A673 (cell line): Measurements from ENCODE around the gene CMIP.

Experiments
- EZH2 ChIP-seq: fragments of 200-600 bp; sonication (generic); IDR thresholded peaks from 2 replicates; pipeline ENCODE4 v1.6.1; 2017; ENCODE audit warnings: borderline replicate concordance, low read depth, mild to moderate bottlenecking, mixed read lengths, antibody characterized with exemption, low read length; ENCODE audit not compliant: poor library complexity, severe bottlenecking
- TF ChIP-seq, protein P1 (sequence below): fragments of 300-800, 200-600 bp; sonication (generic); conservative IDR thresholded peaks from 2 replicates; pipeline ENCODE4 v1.5.1; 2017; ENCODE audit warnings: low read depth, mild to moderate bottlenecking, antibody characterized with exemption, low read length, moderate library complexity, mixed read lengths

DNA sequence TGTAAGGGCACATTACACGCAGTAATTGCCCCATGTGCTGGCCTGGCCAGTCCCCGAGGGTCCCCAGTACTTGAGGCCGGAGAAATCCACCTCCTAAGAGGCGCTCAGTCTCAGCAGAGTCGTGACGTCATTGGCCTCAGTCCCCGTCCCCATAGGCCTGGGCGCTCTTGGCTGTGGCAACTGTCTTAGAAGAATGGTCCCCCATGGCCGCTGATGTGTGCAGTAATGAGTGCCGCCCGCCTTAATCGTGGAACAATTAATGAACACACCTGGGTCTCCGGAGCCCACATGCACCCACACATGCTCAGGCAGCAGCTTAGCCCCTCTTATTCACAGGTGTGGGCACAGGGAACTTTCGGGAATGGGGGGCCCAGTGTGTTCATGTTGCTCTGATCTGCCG, 248.0 kb downstream of the CMIP start:
- no peak for TF ChIP-seq EZH2
- TF ChIP-seq, protein P1, sequence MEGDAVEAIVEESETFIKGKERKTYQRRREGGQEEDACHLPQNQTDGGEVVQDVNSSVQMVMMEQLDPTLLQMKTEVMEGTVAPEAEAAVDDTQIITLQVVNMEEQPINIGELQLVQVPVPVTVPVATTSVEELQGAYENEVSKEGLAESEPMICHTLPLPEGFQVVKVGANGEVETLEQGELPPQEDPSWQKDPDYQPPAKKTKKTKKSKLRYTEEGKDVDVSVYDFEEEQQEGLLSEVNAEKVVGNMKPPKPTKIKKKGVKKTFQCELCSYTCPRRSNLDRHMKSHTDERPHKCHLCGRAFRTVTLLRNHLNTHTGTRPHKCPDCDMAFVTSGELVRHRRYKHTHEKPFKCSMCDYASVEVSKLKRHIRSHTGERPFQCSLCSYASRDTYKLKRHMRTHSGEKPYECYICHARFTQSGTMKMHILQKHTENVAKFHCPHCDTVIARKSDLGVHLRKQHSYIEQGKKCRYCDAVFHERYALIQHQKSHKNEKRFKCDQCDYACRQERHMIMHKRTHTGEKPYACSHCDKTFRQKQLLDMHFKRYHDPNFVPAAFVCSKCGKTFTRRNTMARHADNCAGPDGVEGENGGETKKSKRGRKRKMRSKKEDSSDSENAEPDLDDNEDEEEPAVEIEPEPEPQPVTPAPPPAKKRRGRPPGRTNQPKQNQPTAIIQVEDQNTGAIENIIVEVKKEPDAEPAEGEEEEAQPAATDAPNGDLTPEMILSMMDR, result no peak
